CD4-positive, alpha-beta memory T cell (primary cell): ENCODE results near the gene ETS2. TPM values are rescaled to one million over a fixed set of nuclear protein-coding genes. Genes with fewer than 3 reads are reported as not detected.
"Not testable (repeated sequence)": the region's sequence is repeated elsewhere in the genome, so short reads cannot be mapped to it uniquely, and the experiment has no call there.

Experiments
- CTCF ChIA-PET: fragments of 350-600 bp; sonication (Branson Sonifier 250); formaldehyde crosslinking; loops from one replicate; lab custom pipeline; 2021; ENCODE audit warnings: inconsistent platforms; ENCODE audit not compliant: partially characterized antibody; lab: Charles Lee
- POLR2A ChIA-PET: fragments of 350-600 bp; sonication (Branson Sonifier 250); formaldehyde crosslinking; loops from one replicate; lab custom pipeline; 2021; ENCODE audit not compliant: partially characterized antibody; lab: Charles Lee
- DNase-seq, 5 donors: peaks; one replicate each; pipeline versions ENCODE4 v3.0.0 to v3.0.0-alpha.2; 2020 to 2022; ENCODE audit warnings: mixed read lengths in 1 of 5
- H3K27ac ChIP-seq: one replicate; pipeline ENCODE4 v1.7.0; 2013; ENCODE audit warnings: low read depth, low read length
- H3K27me3 ChIP-seq: 2 replicates; pipeline ENCODE4 v1.7.0; 2013; ENCODE audit warnings: mild to moderate bottlenecking, low read length, moderate library complexity; ENCODE audit not compliant: insufficient read depth
- H3K36me3 ChIP-seq: 2 replicates; pipeline ENCODE4 v1.7.0; 2013; ENCODE audit warnings: mild to moderate bottlenecking, low read length, moderate library complexity; ENCODE audit not compliant: insufficient read depth
- H3K4me1 ChIP-seq: 2 replicates; pipeline ENCODE4 v1.7.0; 2013; ENCODE audit warnings: mild to moderate bottlenecking, low read length, moderate library complexity; ENCODE audit not compliant: insufficient read depth
- H3K4me3 ChIP-seq, 2 donors: one replicate each; pipeline ENCODE4 v1.7.0; 2013; ENCODE audit warnings: low read length in 2 of 2, mild to moderate bottlenecking in 1 of 2
- H3K9me3 ChIP-seq, 2 donors: one replicate each; pipeline ENCODE4 v1.7.0; 2013; ENCODE audit warnings: low read length in 2 of 2, control low read depth in 1 of 2; ENCODE audit not compliant: control insufficient read depth in 1 of 2
- H3K27ac Mint-ChIP-seq, 7 donors: one replicate each; pipeline ENCODE4 v1.8.0; 2020 to 2021; ENCODE audit warnings: mixed read lengths in 7 of 7, mild to moderate bottlenecking in 6 of 7, inconsistent platforms in 3 of 7, moderate library complexity in 3 of 7
- H3K27me3 Mint-ChIP-seq, 2 donors: one replicate each; pipeline ENCODE4 v1.8.0; 2020 to 2021; ENCODE audit warnings: mixed read lengths in 2 of 2
- H3K36me3 Mint-ChIP-seq, 2 donors: one replicate each; pipeline ENCODE4 v1.8.0; 2020 to 2021; ENCODE audit warnings: mixed read lengths in 2 of 2, inconsistent platforms in 1 of 2, mild to moderate bottlenecking in 1 of 2
- H3K4me1 Mint-ChIP-seq, 4 donors: one replicate each; pipeline ENCODE4 v1.8.0; 2020 to 2021; ENCODE audit warnings: mixed read lengths in 4 of 4, mild to moderate bottlenecking in 1 of 4
- H3K4me3 Mint-ChIP-seq, 8 donors: one replicate each; pipeline ENCODE4 v1.8.0; 2020 to 2021; ENCODE audit warnings: mixed read lengths in 8 of 8, mild to moderate bottlenecking in 7 of 8, moderate library complexity in 6 of 8, inconsistent platforms in 3 of 8
- H3K9me3 Mint-ChIP-seq, 8 donors: one replicate each; pipeline ENCODE4 v1.8.0; 2020 to 2021; ENCODE audit warnings: mixed read lengths in 8 of 8, mild to moderate bottlenecking in 5 of 8, inconsistent platforms in 3 of 8, moderate library complexity in 1 of 8
- intact Hi-C: fragments of 100-400 bp; cut with micrococcal nuclease; formaldehyde crosslinking; loops from one replicate; pipeline ENCODE4 v1.15.1; 2023
- polyA plus RNA-seq, 2 donors: library from polyadenylated mRNA; unstranded; fragments of 300-500 nt; fragmentation: Illumina TruSeq; gene quantifications; one replicate each; pipeline ENCODE4 v1.2.3, GENCODE V29; 2021
- total RNA-seq, 2 experiments: library from RNA; stranded (reverse); gene quantifications; one replicate each; pipeline ENCODE4 v1.2.3, GENCODE V29; 2021

Gene ETS2
- total and polyA plus RNA-seq, 4 experiments from 2014 or later = 3.0 to 15.2 (median 11.6) TPM

DNA sequence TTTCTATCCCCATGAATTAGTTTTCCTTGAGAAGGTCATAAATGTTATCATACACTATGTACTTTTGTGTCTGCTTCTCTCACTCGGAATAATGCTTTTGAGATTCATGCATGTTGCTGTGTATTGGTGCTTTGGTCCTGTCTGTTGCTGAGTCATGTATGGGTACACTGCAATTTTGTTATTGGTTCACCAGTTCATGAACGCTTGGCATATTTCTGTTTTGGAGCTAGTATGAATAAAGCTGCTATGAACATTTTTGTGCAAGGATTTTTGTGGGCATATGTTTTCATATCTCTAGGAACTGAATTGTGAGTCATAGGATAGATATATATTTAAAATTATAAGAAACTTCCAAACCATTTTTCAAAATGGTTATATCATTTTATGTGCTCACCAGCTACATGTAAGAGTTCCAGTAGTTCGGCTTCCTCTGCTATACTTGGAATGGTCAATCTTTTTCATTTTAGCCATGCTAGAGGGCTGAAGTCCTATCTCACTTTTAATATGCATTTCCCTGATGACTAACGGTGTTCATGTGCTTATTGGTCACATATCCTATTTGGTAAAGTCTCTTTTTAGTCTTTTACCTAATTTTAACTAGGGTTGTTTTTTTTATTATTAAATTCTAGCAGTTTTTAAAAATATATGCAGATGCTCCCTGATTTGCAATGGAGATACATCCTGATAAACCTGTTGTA lies 38.2 kb downstream of the ETS2 start:
- Mint-ChIP-seq H3K4me3 (no peak overlapping the region), H3K9me3 (no peaks in the 10 kb centered on the region), H3K27ac (no peak overlapping the region), H3K36me3 (no peaks in the 10 kb centered on the region), H3K4me1 (no peaks in the 10 kb centered on the region), H3K27me3 (no peaks in the 10 kb centered on the region)
- no peaks in the 10 kb centered on the region for H3K27me3 ChIP-seq
- no peaks in the 10 kb centered on the region for H3K4me1 ChIP-seq
- no peak for DNase-seq
- intact Hi-C loops = no loop called here
- no peak overlapping the region for H3K27ac ChIP-seq
- H3K9me3 ChIP-seq = no peaks in the 10 kb centered on the region
- CTCF ChIA-PET = no interaction called here
- POLR2A ChIA-PET = no interaction called here
- H3K36me3 ChIP-seq = no peaks in the 10 kb centered on the region
- no peak overlapping the region for H3K4me3 ChIP-seq

GRCh38 chr21:38845374-38845773 lies 39.6 kb downstream of the ETS2 start:
- DNase-seq, H3K36me3 Mint-ChIP-seq, CTCF ChIA-PET, H3K27ac Mint-ChIP-seq, H3K4me1 ChIP-seq, POLR2A ChIA-PET, H3K27me3 Mint-ChIP-seq, H3K9me3 Mint-ChIP-seq, H3K9me3 ChIP-seq, H3K36me3 ChIP-seq, H3K4me3 ChIP-seq, H3K27me3 ChIP-seq, intact Hi-C loops, H3K27ac ChIP-seq, H3K4me3 Mint-ChIP-seq, H3K4me1 Mint-ChIP-seq: not testable (repeated sequence)

GRCh38 chr21:38847556-38847955 lies 41.8 kb downstream of the ETS2 start:
- H3K4me1 ChIP-seq = no peaks in the 10 kb centered on the region
- intact Hi-C loops = no loop called here
- Mint-ChIP-seq H3K4me3 (no peak overlapping the region), H3K27me3 (peaks cover 1 to 3% of the 10 kb centered on the region in 2 donors), H3K4me1 (no peaks in the 10 kb centered on the region), H3K9me3 (no peaks in the 10 kb centered on the region), H3K36me3 (no peaks in the 10 kb centered on the region), H3K27ac (no peak overlapping the region)
- H3K4me3 ChIP-seq = no peak overlapping the region
- DNase-seq = no peak
- ChIA-PET POLR2A (no interaction called here), CTCF (no interaction called here)
- no peak overlapping the region for H3K27ac ChIP-seq
- H3K27me3 ChIP-seq = no peaks in the 10 kb centered on the region
- H3K9me3 ChIP-seq = no peaks in the 10 kb centered on the region
- no peaks in the 10 kb centered on the region for H3K36me3 ChIP-seq

DNA sequence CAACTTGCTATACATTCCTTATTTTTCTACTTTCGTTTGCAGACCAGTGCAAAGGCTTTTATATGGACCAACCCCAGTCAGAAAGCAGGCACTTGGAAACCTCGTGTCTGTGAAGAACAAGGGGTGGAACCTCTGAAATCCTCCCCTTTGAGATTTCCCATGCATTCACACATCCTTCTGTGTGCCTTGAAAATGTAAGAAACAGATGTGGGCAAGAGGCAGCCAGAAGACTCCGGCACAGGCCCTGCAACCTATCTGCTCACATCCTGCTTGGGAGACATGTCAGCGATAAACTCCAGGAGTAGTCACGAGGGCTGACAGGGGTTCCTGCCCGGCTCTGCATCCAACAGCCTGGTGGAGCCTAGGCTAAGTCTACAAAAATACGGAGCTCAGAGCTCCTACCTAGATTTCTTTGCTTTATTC lies 42.5 kb downstream of the ETS2 start:
- ChIA-PET CTCF (no interaction called here), POLR2A (no interaction called here)
- Mint-ChIP-seq H3K4me3 (no peak overlapping the region), H3K36me3 (no peaks in the 10 kb centered on the region), H3K9me3 (no peaks in the 10 kb centered on the region), H3K27ac (no peak overlapping the region), H3K4me1 (no peaks in the 10 kb centered on the region), H3K27me3 (peaks cover 3 to 4% of the 10 kb centered on the region in 2 donors)
- H3K27ac ChIP-seq = no peak overlapping the region
- H3K9me3 ChIP-seq = no peaks in the 10 kb centered on the region
- intact Hi-C loops = no loop called here
- DNase-seq = no peak
- H3K4me1 ChIP-seq = no peaks in the 10 kb centered on the region
- no peaks in the 10 kb centered on the region for H3K36me3 ChIP-seq
- no peak overlapping the region for H3K4me3 ChIP-seq
- H3K27me3 ChIP-seq = no peaks in the 10 kb centered on the region

DNA sequence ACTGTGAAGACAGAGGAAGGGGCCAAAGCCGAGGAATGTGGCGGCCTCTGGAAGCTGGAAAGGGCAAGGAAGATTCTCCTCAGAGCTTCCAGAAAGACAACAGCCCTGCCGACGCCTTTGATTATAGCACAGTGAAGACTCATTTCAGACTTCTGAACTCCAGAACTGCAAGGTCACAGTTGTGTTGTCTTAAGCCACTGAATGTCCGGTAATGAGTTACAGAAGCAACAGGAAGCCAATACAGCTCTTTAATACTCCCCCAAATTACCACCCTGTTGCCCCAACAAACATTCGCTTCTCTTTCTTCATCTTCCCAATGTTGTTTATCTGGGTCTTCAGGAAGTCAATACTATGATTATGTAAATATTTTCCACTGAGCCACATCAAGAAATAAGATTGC lies 44.0 kb downstream of the ETS2 start:
- intact Hi-C loops = no loop called here
- ChIA-PET POLR2A (no interaction called here), CTCF (no interaction called here)
- Histone ChIP-seq H3K4me1 (no peaks in the 10 kb centered on the region), H3K27me3 (no peaks in the 10 kb centered on the region), H3K27ac (no peak overlapping the region), H3K9me3 (no peaks in the 10 kb centered on the region), H3K4me3 (no peak overlapping the region), H3K36me3 (no peaks in the 10 kb centered on the region)
- Mint-ChIP-seq H3K27me3 (peaks cover 4% of the 10 kb centered on the region in 2 donors), H3K27ac (no peak overlapping the region), H3K4me1 (no peaks in the 10 kb centered on the region), H3K36me3 (no peaks in the 10 kb centered on the region), H3K9me3 (no peaks in the 10 kb centered on the region), H3K4me3 (no peak overlapping the region)
- DNase-seq = no peak

DNA sequence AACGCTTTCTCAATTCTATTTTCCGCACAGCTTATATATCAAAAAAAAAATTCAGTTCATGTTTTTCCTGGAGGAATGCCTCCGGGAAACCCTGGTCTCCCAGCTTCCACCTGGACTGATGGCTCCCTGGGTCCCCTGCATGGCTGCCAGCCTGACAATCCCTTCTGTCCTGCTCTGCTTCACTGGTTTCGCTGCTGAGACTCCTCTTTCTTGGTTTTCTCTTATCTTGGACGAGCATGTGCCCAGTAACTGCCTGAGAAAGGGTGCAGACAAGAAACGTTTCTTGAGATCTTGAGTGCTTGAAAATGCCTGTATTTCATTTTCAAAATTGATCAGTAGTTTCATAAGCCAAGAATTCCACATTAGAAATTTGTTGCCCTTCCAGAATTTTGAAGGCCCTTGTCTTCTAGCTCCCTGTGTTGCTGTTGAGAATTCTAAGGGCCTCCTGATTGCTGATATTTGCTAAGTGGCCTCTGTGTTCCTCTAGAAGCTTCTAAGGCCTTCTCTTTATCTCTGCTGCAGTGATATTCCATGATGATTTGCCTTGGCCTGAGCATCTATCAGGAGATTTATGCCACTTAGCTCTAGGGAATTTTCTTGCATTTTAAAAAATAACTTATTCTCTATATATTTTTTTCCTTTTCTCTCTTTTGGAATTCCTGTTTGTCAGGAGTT lies 44.7 kb downstream of the ETS2 start:
- intact Hi-C loops = no loop called here
- Histone ChIP-seq H3K4me3 (no peak overlapping the region), H3K36me3 (no peaks in the 10 kb centered on the region), H3K27ac (no peak overlapping the region), H3K9me3 (no peaks in the 10 kb centered on the region), H3K27me3 (no peaks in the 10 kb centered on the region), H3K4me1 (no peaks in the 10 kb centered on the region)
- DNase-seq = no peak
- H3K4me3 Mint-ChIP-seq = no peak overlapping the region
- no peaks in the 10 kb centered on the region for H3K36me3 Mint-ChIP-seq
- H3K27ac Mint-ChIP-seq = no peak overlapping the region
- peaks cover 4 to 5% of the 10 kb centered on the region in 2 donors for H3K27me3 Mint-ChIP-seq
- no peaks in the 10 kb centered on the region for H3K9me3 Mint-ChIP-seq
- POLR2A ChIA-PET = no interaction called here
- CTCF ChIA-PET = no interaction called here
- H3K4me1 Mint-ChIP-seq = no peaks in the 10 kb centered on the region

GRCh38 chr21:38851101-38851500 lies 45.4 kb downstream of the ETS2 start:
- H3K4me1 Mint-ChIP-seq = no peaks in the 10 kb centered on the region
- no peaks in the 10 kb centered on the region for H3K27me3 ChIP-seq
- no peak for DNase-seq
- no peaks in the 10 kb centered on the region for H3K36me3 ChIP-seq
- POLR2A ChIA-PET = no interaction called here
- no peaks in the 10 kb centered on the region for H3K36me3 Mint-ChIP-seq
- peaks cover 0 to 1% (median 0%) of the 10 kb centered on the region in 8 donors for H3K9me3 Mint-ChIP-seq
- no peak overlapping the region for H3K27ac ChIP-seq
- CTCF ChIA-PET = no interaction called here
- H3K27me3 Mint-ChIP-seq = peaks cover 5 to 8% of the 10 kb centered on the region in 2 donors
- no peak overlapping the region for H3K4me3 ChIP-seq
- intact Hi-C loops = no loop called here
- H3K4me1 ChIP-seq = no peaks in the 10 kb centered on the region
- H3K9me3 ChIP-seq = no peaks in the 10 kb centered on the region
- no peak overlapping the region for H3K27ac Mint-ChIP-seq
- H3K4me3 Mint-ChIP-seq = no peak overlapping the region
